Measurements from ENCODE around the gene IL17RD.

GRCh38 chr3:57164217-57164656 lies 916 bp downstream of the IL17RD start:
- TF ChIP-seq, protein P1, sequence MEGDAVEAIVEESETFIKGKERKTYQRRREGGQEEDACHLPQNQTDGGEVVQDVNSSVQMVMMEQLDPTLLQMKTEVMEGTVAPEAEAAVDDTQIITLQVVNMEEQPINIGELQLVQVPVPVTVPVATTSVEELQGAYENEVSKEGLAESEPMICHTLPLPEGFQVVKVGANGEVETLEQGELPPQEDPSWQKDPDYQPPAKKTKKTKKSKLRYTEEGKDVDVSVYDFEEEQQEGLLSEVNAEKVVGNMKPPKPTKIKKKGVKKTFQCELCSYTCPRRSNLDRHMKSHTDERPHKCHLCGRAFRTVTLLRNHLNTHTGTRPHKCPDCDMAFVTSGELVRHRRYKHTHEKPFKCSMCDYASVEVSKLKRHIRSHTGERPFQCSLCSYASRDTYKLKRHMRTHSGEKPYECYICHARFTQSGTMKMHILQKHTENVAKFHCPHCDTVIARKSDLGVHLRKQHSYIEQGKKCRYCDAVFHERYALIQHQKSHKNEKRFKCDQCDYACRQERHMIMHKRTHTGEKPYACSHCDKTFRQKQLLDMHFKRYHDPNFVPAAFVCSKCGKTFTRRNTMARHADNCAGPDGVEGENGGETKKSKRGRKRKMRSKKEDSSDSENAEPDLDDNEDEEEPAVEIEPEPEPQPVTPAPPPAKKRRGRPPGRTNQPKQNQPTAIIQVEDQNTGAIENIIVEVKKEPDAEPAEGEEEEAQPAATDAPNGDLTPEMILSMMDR (IDR thresholded peaks at IDR 0.05), result no peak
- no peak for TF ChIP-seq EZH2 (IDR thresholded peaks at IDR 0.05; ENCODE audit: borderline replicate concordance, insufficient read depth, low read depth, low read length, poor library complexity, severe bottlenecking)

All from B cell (primary cell).